Measurements from ENCODE around the gene CLEC5A.
"Not testable (repeated sequence)": the region's sequence is repeated elsewhere in the genome, so short reads cannot be mapped to it uniquely, and the experiment has no call there.

CLEC5A gene

GRCh38 chr7:141906285-141906684 is 40.5 kb downstream of the CLEC5A start:
- TF ChIP-seq MAX (IDR thresholded peaks at IDR 0.05; ENCODE audit: low read depth, low read length) (no peak), POLR2A (IDR thresholded peaks at IDR 0.05; ENCODE audit: extremely low read depth, insufficient read length) (no peak), MYC (IDR thresholded peaks at IDR 0.05; ENCODE audit: low read depth, low read length) (no peak), CTCF (IDR thresholded peaks at IDR 0.05; ENCODE audit: low read depth, low read length) (no peak)
- DNase-seq (ENCODE audit: low read depth), result no peak
- H3K4me3 ChIP-seq (ENCODE audit: low read depth, low read length), result no peak overlapping the region

GRCh38 chr7:141899366-141899765 is 47.4 kb downstream of the CLEC5A start:
- not testable (repeated sequence) for DNase-seq (ENCODE audit: low read depth); H3K4me3 ChIP-seq (ENCODE audit: low read depth, low read length)

GRCh38 chr7:141891336-141891735 is 55.4 kb downstream of the CLEC5A start:
- DNase-seq (ENCODE audit: low read depth), result peak; percentile 24
- no peak overlapping the region for H3K4me3 ChIP-seq (ENCODE audit: low read depth, low read length)
- TF ChIP-seq CTCF (IDR thresholded peaks at IDR 0.05; ENCODE audit: low read depth, low read length) (no peak), POLR2A (IDR thresholded peaks at IDR 0.05; ENCODE audit: extremely low read depth, insufficient read length) (no peak), MAX (IDR thresholded peaks at IDR 0.05; ENCODE audit: low read depth, low read length) (no peak), MYC (IDR thresholded peaks at IDR 0.05; ENCODE audit: low read depth, low read length) (no peak)

GRCh38 chr7:141889321-141889720 is 57.5 kb downstream of the CLEC5A start:
- DNase-seq (ENCODE audit: low read depth), result peak; percentile 79
- no peak overlapping the region for H3K4me3 ChIP-seq (ENCODE audit: low read depth, low read length)
- TF ChIP-seq POLR2A (IDR thresholded peaks at IDR 0.05; ENCODE audit: extremely low read depth, insufficient read length), result no peak
- no peak for TF ChIP-seq MYC (IDR thresholded peaks at IDR 0.05; ENCODE audit: low read depth, low read length)
- TF ChIP-seq MAX (IDR thresholded peaks at IDR 0.05; ENCODE audit: low read depth, low read length), result no peak
- no peak for TF ChIP-seq CTCF (IDR thresholded peaks at IDR 0.05; ENCODE audit: low read depth, low read length)

- TF ChIP-seq MYC (IDR thresholded peaks at IDR 0.05; ENCODE audit: low read depth, low read length), result no peak
- no peak for TF ChIP-seq POLR2A (IDR thresholded peaks at IDR 0.05; ENCODE audit: extremely low read depth, insufficient read length)
- no peak for TF ChIP-seq CTCF (IDR thresholded peaks at IDR 0.05; ENCODE audit: low read depth, low read length)
- TF ChIP-seq MAX (IDR thresholded peaks at IDR 0.05; ENCODE audit: low read depth, low read length), result no peak
- no peak for DNase-seq (ENCODE audit: low read depth)
- H3K4me3 ChIP-seq (ENCODE audit: low read depth, low read length), result no peak overlapping the region
Observed at GRCh38 chr7:141884539-141885225, 62.1 kb downstream of the CLEC5A start.

- no peak for TF ChIP-seq POLR2A (IDR thresholded peaks at IDR 0.05; ENCODE audit: extremely low read depth, insufficient read length)
- DNase-seq (ENCODE audit: low read depth), result no peak
- H3K4me3 ChIP-seq (ENCODE audit: low read depth, low read length), result no peak overlapping the region
Observed at GRCh38 chr7:141880960-141881359, 65.8 kb downstream of the CLEC5A start.

- H3K4me3 ChIP-seq (ENCODE audit: low read depth, low read length), result no peak overlapping the region
- no peak for TF ChIP-seq MAX (IDR thresholded peaks at IDR 0.05; ENCODE audit: low read depth, low read length)
- no peak for TF ChIP-seq MYC (IDR thresholded peaks at IDR 0.05; ENCODE audit: low read depth, low read length)
- no peak for TF ChIP-seq POLR2A (IDR thresholded peaks at IDR 0.05; ENCODE audit: extremely low read depth, insufficient read length)
- no peak for TF ChIP-seq CTCF (IDR thresholded peaks at IDR 0.05; ENCODE audit: low read depth, low read length)
- DNase-seq (ENCODE audit: low read depth), result no peak
Observed at GRCh38 chr7:141877365-141877764, 69.4 kb downstream of the CLEC5A start.

Measured in NB4 (cell line).